Smooth muscle cell of bladder (primary cell): Measurements from ENCODE around the gene BCS1L. TPM values are rescaled to one million over a fixed set of nuclear protein-coding genes. Genes with fewer than 3 reads are reported as not detected.

Source experiments
- total RNA-seq: library from RNA; depleted of rRNA; stranded (reverse); fragments of >200 nt; gene quantifications from 2 replicates; pipeline ENCODE4 v1.2.3, GENCODE V29; 2014

Gene BCS1L, protein sequence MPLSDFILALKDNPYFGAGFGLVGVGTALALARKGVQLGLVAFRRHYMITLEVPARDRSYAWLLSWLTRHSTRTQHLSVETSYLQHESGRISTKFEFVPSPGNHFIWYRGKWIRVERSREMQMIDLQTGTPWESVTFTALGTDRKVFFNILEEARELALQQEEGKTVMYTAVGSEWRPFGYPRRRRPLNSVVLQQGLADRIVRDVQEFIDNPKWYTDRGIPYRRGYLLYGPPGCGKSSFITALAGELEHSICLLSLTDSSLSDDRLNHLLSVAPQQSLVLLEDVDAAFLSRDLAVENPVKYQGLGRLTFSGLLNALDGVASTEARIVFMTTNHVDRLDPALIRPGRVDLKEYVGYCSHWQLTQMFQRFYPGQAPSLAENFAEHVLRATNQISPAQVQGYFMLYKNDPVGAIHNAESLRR
- total RNA-seq: 28.2 and 30.6 TPM in 2 replicates

DNA sequence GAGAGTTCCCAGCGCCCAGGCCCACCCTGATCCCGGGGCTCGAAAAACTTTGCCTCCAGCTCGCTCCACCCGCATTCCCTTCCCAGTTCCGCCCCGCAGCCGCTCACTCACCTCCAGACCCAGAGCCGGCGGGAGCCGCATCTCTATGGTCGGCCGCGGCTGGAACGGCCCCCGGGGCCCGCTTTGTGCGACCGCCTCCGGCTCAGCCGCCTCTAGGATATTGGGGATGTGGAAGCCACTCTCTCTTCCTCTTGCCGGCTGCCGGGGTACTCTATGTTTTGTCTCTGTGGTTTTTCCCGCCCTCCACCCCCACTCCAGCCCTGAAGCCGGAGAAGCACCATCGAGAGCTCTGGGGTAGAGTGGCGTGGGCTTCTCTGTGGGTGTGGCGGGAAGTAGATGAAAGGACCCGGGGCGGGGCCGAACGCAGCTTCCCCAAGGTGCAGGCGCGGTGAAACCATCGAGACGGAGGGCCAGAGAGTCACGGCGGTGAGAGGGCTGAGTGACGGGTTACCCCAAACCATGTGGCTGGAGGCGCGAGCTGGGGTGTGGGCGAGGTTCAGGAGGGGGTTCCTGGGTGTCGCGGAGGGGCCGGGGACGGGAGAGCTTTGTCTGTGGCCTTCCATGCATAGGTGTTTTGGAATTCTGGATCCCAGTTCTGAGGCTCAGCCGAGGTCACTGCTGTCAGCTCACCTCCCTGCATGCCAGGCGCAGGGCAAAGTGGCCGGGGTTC, at the start of gene BCS1L, which contains the start of gene ZNF142:
TSS of gene BCS1L (plus strand) at position 426 of the 730 bp plus-strand sequence. CDS start 1,305 bp downstream, outside the sequence.
TSS of gene ZNF142 (minus strand) at position 366 of the 730 bp plus-strand sequence. CDS start 3,194 bp downstream, outside the sequence.

DNA sequence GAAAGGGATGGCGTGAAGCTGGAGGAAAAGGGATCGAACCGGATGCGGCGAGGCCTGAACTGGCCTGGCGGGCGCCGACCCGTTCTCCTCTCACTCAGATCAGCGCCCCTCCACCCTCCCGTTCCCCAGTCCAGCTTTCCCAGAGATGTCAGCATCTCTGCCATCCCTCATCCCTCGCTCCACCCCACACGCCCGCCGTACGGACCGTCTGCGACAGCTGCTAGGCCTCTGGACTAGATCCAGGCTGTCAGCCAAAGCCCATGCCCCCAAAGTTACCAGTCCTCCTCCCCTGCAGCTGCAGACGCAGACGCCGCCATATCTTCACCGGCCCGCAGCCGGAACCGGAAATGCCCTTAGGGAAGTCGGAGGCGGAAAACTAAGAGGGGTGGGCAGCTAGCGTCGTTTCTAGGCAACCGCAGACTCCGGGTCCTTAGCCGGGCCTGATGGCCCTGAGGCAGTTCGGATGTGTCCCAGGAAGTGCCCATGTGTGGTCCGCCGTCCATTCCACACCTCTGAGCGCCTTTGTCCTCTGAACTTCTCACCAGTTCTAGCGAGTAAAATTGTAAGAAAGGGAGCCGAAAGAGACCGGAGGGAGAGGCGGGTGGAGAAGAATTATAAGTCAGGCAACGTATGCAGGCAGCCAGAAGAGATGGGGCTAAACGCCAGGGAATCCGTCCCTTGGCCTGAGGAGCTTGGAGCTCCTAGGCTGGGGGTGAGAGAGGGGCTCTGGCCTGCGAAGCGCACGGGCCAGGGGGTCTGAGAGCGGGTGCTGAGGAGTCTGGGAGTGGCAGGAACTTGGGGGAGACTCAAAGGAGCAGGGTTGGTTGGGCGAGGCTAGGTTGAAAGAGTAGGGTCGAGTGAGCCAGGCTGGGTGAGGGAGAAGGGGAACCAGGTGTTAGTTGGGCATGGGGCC, 12.4 kb downstream of the BCS1L start, which contains the start of the genes RNF25 and STK36:
TSS of gene RNF25 (minus strand) at position 349 of the 913 bp plus-strand sequence. CDS start at position 317, 32 bp downstream.
TSS of gene STK36 (plus strand) at position 433 of the 913 bp plus-strand sequence. CDS start 744 bp downstream, outside the sequence.

DNA sequence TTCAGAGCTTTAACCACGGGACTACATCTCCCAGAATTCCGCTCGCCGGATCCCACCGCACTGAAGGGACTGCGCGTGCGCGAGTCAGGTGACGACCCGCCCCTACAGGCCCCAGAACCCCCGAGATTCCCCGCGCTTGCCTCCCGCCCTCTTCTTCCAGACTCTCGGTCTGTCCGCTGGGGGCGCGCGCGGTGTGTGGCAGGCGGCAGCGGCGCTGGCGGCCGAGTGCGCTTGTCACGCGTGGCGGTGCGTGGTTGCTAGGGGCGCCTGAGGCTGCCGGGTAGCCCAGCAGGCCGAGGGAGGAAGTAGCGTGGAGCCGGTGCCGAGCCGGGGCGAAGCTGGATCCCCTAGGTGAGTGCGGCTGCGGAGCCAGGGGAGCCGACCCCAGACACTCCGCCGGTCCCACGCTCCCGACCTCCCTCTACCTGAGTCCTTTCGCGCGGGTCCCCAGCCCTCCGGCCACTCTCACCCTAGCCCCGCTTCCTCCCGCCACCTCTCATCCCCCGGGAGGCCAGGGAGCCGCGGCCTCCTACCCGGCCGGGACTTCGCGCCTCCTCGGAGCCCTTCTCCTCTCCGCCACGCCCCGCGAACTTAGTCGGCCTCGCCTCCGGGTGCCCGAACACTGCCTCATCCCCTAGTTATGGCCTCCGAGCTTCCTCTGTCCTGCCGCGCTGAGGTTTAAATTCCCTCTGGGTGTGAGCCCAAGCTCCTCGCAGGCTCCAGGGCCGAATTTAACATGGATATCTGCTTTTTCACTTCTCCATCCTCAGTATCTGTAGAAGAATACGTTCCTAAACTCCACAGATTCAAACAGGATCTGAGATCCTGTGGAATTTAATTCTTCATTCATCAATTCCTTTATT, 51.4 kb downstream of the BCS1L start, which contains the start of gene TTLL4:
TSS of gene TTLL4 (plus strand) at position 149 of the 863 bp plus-strand sequence. CDS start 26,842 bp downstream, outside the sequence.

Other genes with a start within 250 kb of the BCS1L start
- not detected in 2 replicates for gene VIL1, start 240.6 kb upstream of the BCS1L start, total RNA-seq
- 6.5 and 10.7 TPM in 2 replicates for gene USP37, start 91.3 kb upstream of the BCS1L start, total RNA-seq
- 29.2 and 32.7 TPM in 2 replicates for gene CNOT9, start 90.8 kb upstream of the BCS1L start, total RNA-seq
- gene PLCD4, start 51.8 kb upstream of the BCS1L start, total RNA-seq: 1.8 TPM in 2 replicates
- 4.3 and 7.7 TPM in 2 replicates for gene ZNF142, start 60 bp upstream of the BCS1L start, total RNA-seq
- 32.0 and 33.8 TPM in 2 replicates for gene RNF25, start 12.3 kb downstream of the BCS1L start, total RNA-seq
- 15.4 and 27.6 TPM in 2 replicates for gene STK36, start 12.4 kb downstream of the BCS1L start, total RNA-seq
- 3.4 and 3.8 TPM in 2 replicates for gene TTLL4, start 51.2 kb downstream of the BCS1L start, total RNA-seq
- gene CYP27A1, start 122.5 kb downstream of the BCS1L start, total RNA-seq: 17.1 and 19.9 TPM in 2 replicates
- not detected in 2 replicates for gene PRKAG3, start 172.1 kb downstream of the BCS1L start, total RNA-seq
- gene WNT6, start 200.1 kb downstream of the BCS1L start, total RNA-seq: not detected in 2 replicates
- gene WNT10A, start 221.2 kb downstream of the BCS1L start, total RNA-seq: not detected in 2 replicates